Keratinocyte (primary cell): Measurements from ENCODE around the gene IGFL4.

Source experiments
- CTCF ChIP-seq, 3 experiments: IDR thresholded peaks in 1 of 3; conservative IDR thresholded peaks in 1 of 3; optimal IDR thresholded peaks in 1 of 3; 2 replicates in 2 of 3; 3 replicates in 1 of 3; pipeline versions ENCODE3 to v1.5.1; 2011; ENCODE audit warnings: low read length in 3 of 3, mild to moderate bottlenecking in 3 of 3, moderate library complexity in 2 of 3, control low read depth in 1 of 3, inconsistent platforms in 1 of 3; ENCODE audit not compliant: insufficient read depth in 2 of 3; ENCODE audit errors: extremely low read depth in 1 of 3
- EZH2 ChIP-seq: IDR thresholded peaks from one replicate; pipeline ENCODE4 v1.6.1; 2012; ENCODE audit warnings: inconsistent platforms, mild to moderate bottlenecking, low read length, moderate library complexity

GRCh38 chr19:46000491-46001246, 40.1 kb downstream of the IGFL4 start:
- no peak for TF ChIP-seq CTCF (optimal IDR thresholded peaks at IDR 0.05 in 1 of 3, IDR thresholded peaks at IDR 0.05 in 1 of 3, conservative IDR thresholded peaks at IDR 0.05 in 1 of 3; ENCODE audit: extremely low read depth in 1 of 3, insufficient read depth in 2 of 3, low read length in 3 of 3)
- no peak for TF ChIP-seq EZH2
